GM19372 (cell line): ENCODE data around the gene P2RY2.

Experiments used
- ATAC-seq: cut with Tn5 transposase; IDR thresholded peaks from one replicate; pipeline ENCODE4 v1.9.1; 2021; ENCODE audit warnings: mild to moderate bottlenecking, low read depth, moderate library complexity; ENCODE audit not compliant: unreplicated experiment

The P2RY2 gene

DNA sequence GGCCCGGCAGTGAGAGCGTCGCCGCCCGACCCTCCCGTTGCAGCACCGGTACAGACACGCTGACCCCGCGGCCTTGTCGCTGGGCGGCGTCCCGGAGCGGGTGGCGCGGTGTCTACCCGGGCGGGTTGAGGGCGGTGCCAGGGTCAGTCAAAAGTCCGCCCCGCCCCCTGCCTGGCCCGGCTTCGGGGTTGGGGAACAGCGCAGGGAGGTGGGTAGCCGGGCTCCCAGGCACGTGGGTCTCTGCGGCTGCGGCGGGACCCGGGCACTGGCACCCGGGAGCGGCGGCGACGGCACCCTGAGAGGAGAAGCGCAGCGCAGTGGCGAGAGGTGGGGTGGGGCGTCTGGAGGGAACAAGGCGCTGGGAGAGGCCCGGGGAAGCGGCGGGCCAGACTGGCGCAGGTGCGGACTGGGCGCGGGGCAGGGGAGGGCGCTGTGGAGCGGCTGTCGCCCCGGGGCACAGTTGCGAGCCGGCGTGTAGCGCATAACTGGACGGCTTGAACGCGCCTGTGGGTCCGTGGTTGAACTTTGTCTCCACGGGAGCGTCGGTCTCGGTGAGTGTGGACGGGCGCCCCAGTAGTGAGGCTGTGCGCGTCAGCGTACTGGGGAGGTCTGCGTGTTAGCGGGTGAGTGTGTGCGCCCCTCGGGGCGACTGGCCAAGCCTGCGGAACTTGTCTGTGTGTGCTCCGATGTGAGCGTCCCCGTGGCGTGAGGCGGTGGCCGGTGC, at the start of gene P2RY2:
Gene P2RY2, plus strand, starts transcription at position 176 of the 724 bp plus-strand sequence. CDS start 15,879 bp downstream, outside the sequence.
- ATAC-seq: peak; percentile 50

DNA sequence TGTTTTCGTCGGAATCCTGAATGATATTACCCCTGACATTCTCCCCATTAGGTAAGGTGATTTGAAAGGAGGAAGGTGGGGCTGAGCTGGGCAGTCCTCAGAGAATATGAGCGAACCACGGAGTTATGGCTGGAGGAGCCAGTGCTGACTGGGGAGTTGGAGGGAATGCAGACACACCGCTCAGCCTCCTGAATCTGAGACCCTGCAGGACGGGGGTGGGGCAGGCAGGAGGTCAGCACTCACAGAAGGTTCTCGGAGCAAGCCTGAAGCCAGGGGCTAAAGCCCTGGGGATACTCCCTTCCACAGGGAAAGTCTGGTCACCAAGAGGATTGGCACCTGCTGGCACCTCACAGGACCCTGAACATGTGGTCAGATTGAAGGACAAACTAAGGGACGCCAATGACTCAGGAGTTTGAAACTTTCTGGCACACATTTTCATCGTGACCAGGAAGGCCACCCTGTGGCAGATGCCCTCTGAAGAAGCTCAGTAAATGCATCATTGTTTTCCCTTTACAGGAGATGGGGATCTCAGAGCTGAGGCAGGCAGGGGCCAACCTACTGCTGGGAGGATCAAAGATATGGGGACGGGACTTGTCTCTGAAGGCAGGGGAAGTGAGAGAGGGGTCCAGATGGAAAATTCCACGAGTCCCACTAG, 49.0 kb upstream of the P2RY2 start:
- no peak for ATAC-seq

DNA sequence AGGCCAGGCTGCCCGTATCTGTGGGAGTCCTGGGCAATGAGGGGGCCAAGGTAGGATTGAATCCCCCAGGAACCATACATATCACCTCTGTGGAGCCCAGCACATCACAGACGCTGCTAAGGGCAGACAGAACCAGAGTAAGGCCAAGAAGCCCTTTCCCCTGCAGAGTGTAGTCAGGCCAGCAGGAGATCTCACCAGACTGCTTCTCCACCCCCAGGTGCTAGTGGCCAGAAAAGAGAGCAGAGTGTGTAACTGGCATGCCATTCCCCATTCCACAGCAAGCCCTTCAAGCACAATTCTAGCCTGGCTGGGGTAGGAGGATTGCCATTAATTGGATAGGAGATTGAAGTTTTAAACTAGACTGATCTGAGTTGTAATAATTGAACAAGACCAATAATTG, 47.9 kb upstream of the P2RY2 start:
- no peak for ATAC-seq

DNA sequence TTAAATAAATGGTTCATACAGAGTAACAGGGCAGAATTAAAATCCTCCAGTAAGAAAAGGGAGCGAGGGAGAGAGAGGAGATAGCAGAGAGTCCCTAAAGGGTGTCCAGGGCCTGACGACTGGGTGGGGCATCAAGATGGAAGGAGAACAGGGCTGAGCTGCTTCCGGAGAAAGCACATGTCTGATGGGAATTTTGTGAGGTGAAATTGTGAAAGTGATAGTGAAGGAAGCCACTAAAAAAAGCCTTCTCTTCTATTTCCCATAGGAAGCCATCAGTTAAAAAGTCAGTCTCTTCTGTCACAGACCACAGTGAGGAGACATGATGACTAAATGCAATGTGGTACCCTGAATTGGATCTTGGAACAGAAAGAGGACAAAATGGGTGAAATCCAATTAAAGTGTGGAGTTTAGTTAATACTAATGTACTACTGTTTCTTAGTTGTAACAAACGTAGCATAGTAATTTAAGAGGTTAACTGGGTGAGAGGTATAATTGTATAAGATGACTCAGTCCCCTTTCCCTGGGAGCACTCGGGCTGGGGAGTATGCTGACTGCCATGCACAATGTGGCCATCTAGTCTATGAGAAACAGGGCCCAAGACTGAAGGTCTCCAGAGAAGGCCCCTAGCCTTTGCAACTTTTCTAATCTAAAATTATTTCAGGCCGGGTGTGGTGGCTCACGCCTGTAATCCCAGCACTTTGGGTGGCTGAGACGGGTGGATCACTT, 46.5 kb upstream of the P2RY2 start:
- ATAC-seq: no peak

DNA sequence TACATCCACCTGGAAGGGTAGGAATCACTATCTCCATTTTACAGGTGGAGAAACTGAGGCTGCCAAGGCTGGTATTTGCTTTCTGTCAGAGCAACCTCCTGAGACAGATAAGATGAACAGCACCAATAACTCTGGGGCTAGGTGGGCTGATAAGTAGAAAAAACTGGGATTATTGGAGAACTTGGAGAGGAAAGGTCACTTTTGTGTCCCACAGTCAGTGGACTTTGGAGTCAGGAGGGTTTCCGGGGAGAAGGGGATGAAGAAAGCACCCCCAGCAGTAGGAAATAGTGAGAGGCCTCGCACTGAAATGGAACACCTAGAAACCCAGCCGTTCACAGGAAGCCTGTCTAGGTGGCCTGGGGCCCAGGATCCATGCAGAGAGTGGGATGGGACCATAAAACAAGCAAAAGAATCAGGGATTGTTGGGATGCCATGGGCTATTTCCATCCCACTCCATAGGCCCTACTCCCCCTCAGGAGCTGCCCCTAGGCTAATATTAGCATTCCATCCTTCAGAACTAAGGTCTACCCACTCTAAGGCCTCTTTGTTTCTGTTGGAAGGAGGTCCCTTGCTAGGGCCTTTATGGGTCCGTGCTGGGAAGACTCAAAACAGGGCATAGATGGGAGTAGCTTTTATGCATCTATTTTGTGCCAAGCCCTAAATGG, 45.0 kb upstream of the P2RY2 start:
- ATAC-seq: no peak

DNA sequence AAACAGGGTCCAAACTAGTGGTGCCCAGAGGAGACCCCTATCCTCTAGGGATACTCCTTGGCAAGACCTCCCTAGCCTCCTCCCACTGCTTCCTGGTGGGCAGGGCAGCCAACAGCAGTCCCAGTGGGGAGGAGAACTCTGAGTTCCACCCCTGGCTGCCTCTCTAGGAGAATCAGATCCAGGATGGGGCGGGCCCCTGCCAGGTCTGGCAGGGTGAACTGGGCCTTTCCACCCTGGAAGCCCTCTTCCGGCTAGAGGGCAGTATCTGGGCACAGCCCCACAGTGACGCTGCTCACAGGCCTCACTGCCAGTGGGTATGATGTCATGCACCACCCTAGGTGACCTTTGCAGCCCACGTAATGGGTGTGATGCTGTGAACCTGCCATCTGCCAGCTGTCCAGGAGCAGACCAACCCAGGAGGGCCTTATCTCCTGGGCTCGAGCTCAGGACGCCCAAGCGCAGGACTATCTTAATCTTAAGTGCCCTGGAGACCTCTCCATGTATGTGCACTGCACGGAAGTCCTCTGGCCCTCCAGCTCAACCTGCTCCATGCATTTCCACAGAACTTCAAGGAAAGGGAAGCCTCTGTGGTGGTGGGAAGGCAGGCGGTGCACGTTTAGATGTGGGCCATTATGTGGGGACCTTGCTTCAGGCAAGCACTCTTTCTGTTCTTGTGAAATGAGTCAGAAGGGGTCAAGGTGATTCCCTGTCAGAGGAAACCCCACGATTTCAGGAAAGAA, 44.2 kb upstream of the P2RY2 start:
- no peak for ATAC-seq

DNA sequence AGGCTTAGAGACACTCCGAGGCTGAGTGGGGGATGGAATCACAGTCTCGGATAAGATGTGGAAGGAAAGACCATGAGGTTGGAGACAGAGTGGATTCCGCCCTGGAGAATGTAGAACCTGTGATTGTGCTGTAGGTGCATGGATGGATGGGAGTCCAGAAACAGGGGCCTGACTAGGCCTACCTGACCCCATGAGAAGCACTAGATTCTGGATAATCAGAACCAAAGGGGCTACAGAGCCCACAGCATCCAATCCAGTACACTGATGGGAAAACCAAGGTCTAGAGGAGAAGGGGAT, 43.6 kb upstream of the P2RY2 start:
- ATAC-seq: no peak

DNA sequence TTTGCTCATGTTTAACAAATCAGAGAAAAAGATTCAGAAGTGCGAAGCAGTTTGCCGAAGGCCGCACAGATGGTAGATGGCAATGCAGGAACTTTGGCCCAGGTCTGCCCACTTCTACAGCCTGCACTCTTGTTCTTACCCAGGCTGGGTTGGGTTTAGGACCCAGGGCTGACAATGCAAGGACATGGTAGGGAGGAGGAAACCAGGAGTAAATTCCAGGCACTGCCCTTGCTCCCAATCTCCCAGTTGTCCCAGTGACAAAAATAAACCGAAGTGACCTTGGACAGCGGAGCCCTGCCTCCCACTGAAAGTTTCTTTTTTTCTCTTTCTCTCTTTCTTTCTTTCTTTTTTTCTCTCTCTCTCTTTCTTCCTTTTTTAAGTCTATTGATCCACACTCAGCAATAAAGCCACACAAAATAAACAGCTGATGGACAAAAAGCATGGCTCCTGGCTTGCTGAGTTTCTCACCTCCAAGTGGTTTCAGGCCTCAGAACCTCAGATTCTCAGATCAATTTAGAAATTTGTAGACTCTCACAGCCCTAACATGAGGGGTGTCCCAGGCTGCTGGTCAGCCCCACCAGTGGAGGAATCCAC, 42.4 kb upstream of the P2RY2 start:
- no peak for ATAC-seq

DNA sequence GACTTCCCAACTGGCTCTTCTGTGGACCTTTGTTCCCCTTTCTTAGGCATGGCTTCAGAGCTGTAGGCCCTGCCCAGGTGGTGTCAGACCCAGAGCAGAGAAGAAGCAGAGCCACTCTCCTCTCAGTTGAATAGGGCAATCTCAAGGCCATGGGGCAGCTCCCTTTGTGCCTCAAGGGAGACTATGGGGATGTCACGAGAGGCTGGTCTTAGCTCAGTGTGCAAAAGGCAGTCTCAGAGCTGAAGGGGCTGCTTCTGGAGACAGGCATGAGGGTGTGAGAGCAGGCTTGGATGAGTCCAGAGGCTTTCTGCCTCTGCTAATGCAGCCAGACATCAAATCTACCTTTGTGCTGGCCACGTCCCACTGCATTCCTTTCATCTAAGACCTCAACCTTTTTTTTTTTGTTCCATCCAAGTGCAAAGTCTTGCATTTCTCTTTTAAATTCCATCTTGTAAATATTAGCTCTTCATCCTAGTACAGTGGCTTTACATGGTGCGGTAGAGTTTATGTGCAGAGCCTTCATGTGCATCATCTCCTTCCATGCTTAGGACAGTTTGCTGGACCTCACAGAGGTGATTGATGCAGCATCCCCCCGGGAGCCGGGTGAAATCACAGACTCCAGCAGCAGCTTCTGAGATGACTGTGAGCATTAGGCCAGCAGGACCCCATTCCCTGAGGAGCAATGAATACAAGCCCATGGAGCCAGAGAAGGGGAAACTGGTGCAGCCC, 41.8 kb upstream of the P2RY2 start:
- ATAC-seq: no peak

DNA sequence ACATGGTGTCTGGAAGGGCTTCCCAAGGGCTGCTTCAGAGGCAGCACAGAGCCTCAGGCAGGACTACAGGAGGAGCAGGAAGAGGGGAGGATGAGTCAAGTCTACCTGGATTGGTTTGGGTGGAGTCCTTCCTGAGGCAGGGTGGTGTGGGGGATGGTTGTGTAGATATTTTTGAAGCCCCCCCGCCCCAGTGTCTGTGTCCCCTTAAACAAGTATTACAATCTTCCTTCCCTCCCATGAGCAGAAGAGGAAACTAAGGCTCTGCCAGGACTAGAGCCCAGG, 41.3 kb upstream of the P2RY2 start:
- ATAC-seq: no peak

DNA sequence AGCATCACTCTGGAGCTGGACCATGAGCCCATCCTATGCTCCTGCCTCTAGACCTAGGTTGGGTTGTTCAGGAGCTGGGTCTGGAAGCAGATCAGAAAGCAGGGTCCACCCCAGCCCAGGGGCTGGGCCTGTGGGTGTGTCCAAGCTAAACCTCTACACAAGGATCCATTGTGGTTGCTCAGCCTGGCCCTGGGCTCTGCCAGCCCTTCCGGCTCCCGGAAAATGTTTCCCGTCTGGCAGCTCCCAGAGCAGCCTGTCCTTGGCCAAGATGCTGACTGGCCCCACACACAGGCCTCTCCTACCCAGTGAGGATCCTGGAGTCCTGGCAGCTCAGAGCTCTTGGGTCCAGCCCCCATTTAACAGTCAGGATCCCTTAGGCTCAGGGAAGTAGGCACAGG, 40.7 kb upstream of the P2RY2 start:
- ATAC-seq: no peak

DNA sequence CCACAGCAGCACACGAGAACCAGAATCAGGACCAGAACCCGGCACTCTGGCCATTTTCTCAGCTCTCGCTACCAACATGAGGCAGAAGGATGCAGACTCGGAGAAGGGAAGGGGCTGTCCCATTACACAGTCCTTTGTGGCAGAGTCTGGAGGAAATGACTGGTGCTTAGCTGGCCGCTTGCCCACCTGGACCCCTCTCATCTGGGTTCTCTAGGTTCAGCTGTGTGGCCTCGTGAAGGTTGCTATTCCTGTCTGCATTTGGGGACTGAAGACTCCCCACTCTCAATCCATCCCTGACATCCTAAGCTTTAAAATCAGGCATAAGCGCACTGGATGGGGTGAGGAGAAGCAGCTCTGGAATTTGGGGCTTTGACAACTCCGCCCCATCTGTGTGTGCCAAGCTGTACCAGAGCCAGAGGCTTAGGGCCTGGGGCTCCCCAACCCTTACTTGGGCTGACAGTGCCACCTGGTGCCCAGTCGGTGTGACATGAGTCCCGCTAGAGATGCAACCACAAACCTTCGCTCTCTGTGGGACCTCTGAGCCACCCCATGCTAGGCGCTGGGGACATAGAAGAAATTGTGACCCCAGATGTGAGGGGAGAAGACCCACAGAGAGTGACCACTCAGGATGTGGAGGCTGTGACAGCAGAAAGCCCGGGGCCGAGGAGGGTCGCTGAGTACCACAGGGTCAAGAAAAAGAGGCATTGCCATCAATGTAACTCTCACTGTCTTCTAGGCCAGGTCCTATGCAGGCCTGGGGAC, 40.1 kb upstream of the P2RY2 start:
- ATAC-seq: no peak

DNA sequence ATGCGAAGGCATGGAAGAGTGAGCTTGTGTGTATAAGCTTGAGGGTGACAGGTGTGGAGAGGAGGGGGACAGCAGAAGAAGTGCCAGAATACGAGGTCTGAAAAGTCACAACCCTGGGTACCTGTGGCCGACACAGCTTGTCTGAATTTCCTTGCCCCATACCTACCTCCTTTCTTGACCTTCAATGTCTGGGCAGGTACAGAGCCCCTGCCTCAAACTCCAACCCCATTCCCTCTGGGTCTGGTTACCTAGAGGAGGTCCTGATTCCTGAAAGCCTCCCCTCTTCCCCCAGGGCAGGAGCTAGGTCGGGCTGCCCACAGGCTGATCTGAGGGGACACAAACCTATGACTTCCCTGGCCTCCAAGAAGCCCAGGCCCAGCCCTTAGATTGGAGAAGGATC, 39.4 kb upstream of the P2RY2 start:
- ATAC-seq: no peak

DNA sequence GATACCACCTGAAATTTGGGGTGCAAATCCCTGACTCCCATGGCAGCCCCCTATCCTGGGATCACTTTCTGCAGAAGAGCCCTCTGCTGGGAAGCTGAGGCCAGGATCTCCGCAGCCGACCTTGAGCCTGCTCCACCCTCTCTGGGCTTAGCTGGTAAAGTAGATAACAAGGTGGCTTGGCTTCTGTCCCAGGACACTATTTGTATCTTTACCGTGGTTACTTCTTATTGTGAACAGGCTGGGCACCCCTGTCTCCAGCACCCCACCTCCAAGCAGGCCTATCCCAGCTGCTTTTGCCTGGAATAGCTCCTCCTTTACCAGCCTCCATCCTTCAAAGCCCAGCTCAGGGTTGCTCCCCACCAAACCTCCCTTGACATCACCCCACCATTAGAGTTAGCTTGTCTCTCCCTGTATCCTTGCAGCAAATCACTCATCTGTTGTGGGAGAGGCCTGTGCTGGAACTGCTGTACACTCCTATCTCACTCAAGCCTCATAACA, 35.2 kb upstream of the P2RY2 start:
- no peak for ATAC-seq

DNA sequence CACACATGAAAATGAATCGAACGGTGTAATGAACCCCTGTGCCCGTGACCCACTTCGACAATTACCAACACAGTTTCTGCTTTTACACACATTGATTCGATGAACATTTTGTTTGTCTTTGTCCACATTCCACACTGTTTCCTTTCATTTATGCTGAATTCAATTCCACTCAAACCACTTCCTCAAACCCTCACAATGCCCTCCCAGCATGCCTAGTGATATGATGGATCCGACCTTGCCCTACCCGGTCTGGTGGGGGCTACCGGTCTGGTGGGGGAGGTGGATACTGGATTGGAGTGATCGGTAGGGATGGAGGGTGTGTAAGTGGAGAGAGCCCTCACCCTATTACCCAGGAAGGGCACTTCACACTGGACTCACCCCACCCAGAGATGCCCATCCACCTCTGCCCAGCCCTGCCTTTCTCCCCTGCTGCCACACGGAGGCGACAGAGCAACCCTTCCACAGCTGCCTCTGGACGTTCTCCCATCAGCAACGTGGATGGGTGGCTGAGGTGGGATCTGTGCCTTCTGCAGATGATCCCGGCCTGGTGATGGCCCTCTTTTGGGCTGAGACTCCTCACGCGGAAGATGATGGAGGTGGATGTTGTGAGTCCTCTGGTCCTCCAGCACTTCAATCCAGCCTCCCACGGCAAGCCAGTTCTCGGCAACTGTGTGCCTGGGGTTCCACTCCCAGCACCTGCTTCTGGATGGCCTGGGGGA, 33.0 kb upstream of the P2RY2 start:
- ATAC-seq: no peak

DNA sequence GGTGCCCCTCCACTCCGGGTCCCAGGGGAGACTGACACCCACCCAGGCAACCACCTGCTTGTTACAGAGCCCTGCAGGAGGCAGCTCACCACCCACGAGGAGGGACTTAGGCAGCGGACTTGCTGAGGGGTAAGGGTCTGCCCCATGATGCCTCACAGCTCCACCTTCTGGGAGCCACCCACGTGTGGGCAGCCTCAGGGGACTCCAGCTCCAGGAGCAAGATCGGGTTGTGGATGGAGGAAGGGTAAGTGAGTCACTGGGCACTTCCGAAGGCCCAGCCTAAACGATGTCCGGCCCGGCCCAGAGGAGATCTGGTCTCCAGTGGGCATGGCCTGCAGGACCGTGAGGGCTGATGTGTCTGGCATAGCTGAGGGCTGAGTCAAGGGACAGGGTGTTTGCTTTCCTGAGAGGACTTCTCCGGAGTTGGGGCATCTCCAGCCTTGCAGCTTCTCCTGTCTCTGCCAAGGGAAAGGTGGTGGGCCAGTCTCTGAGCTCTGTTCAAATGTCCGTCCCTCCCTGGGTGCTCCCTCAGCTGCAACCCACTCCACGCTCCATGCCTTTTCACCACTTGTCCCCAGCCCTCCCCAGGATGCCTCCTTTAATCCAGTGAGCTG, 32.3 kb upstream of the P2RY2 start:
- ATAC-seq: no peak

DNA sequence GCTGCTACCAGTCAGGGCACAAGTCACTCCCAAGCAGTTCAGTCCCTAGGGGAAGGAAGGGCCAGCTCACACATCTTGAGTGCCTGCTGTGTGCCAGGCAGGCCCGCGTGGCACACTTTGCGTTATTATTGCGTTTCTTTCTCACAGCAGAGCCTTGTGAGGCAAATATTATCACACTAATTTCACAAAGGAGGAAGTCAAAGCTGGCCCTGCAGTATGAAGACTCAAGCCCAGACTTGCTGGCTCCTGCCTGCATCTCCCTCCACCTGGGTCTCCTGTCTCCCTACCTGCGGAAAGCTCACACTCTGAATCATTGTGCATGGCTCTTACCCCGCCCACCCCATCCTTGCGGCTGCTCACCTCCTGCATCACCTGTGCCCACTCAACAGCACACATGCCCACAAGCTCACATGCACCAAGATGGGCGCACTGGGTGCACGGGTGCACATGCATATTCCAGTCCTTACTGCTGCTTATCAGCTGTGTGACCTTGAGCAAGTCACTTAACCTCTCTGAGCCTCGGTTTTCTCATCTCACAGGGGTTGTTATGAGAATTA, 31.7 kb upstream of the P2RY2 start:
- no peak for ATAC-seq

DNA sequence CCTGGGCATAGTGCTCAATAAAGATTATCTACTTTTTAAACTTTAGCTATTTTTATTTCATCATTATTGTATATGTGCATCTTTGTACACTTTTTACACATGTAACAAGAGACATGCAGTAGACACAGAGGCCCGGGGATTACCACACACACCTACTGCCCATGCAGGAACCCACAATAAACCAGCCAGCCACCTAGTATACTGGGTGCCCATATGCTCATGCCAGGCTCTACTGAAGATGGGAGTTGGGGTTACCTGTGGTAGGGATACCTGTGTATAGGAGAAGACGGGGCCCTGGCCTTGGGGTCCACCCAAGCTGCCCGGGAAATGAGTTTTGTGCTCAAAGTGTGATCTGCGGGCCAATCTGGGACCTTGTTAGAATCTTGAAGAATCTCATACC, 31.2 kb upstream of the P2RY2 start:
- ATAC-seq: no peak
